ENCODE measurements around the gene CYSRT1. TPM values are rescaled to one million over a fixed set of nuclear protein-coding genes. Genes with fewer than 3 reads are reported as not detected.

The CYSRT1 gene
- total RNA-seq, 1 donor from 2014 or later: 0.81 TPM

- no peak for DNase-seq (ENCODE audit: low spot score)
- ATAC-seq: no peak
These were observed 41.8 kb downstream of the CYSRT1 start for GRCh38 chr9:137266585-137267453.

- no peak for ATAC-seq
- DNase-seq (ENCODE audit: low spot score): no peak
These were observed 43.0 kb downstream of the CYSRT1 start for GRCh38 chr9:137267933-137268355.

GRCh38 chr9:137268538-137269201, 43.7 kb downstream of the CYSRT1 start:
- ATAC-seq (peak; percentile 46), DNase-seq (ENCODE audit: low spot score) (no peak)

GRCh38 chr9:137269231-137269772, 44.3 kb downstream of the CYSRT1 start:
- DNase-seq (ENCODE audit: low spot score) (peak; percentile 61), ATAC-seq (peak; percentile 69)

- ATAC-seq (no peak), DNase-seq (ENCODE audit: low spot score) (no peak)
These were observed 46.1 kb downstream of the CYSRT1 start for GRCh38 chr9:137270929-137271695.

- ATAC-seq: no peak
- no peak for DNase-seq (ENCODE audit: low spot score)
These were observed 46.7 kb downstream of the CYSRT1 start for GRCh38 chr9:137271696-137272076.

- no peak for ATAC-seq
- no peak for DNase-seq (ENCODE audit: low spot score)
These were observed 47.5 kb downstream of the CYSRT1 start for GRCh38 chr9:137272241-137273094.

- no peak for DNase-seq (ENCODE audit: low spot score)
- ATAC-seq: no peak
These were observed 48.1 kb downstream of the CYSRT1 start for GRCh38 chr9:137273095-137273490.

GRCh38 chr9:137273611-137274320, 48.8 kb downstream of the CYSRT1 start:
- ATAC-seq (peak; percentile 5), DNase-seq (ENCODE audit: low spot score) (no peak)

- DNase-seq (ENCODE audit: low spot score): no peak
- no peak for ATAC-seq
These were observed 50.2 kb downstream of the CYSRT1 start for GRCh38 chr9:137275203-137275587.

Other genes starting within 250 kb of the CYSRT1 start
- 5.2 TPM for gene PTGDS, start 247.7 kb upstream of the CYSRT1 start, total RNA-seq
- gene LCNL1, start 242.2 kb upstream of the CYSRT1 start, total RNA-seq: not detected
- 27.3 TPM for gene PAXX, start 232.8 kb upstream of the CYSRT1 start, total RNA-seq
- not detected for gene CLIC3, start 228.6 kb upstream of the CYSRT1 start, total RNA-seq
- gene ABCA2, start 196.9 kb upstream of the CYSRT1 start, total RNA-seq: 61.2 TPM
- gene FUT7, start 193.1 kb upstream of the CYSRT1 start, total RNA-seq: 0.08 TPM
- gene NPDC1, start 179.0 kb upstream of the CYSRT1 start, total RNA-seq: 16.6 TPM
- gene ENTPD2, start 171.1 kb upstream of the CYSRT1 start, total RNA-seq: 1.7 TPM
- 0.15 TPM for gene SAPCD2, start 154.6 kb upstream of the CYSRT1 start, total RNA-seq
- gene UAP1L1, start 147.7 kb upstream of the CYSRT1 start, total RNA-seq: 1.8 TPM
- gene MAN1B1, start 138.2 kb upstream of the CYSRT1 start, total RNA-seq: 27.4 TPM
- 87.0 TPM for gene DPP7, start 110.4 kb upstream of the CYSRT1 start, total RNA-seq
- gene GRIN1, start 86.0 kb upstream of the CYSRT1 start, total RNA-seq: not detected
- gene LRRC26, start 55.1 kb upstream of the CYSRT1 start, total RNA-seq: not detected
- gene TMEM210, start 53.1 kb upstream of the CYSRT1 start, total RNA-seq: not detected
- gene ANAPC2, start 36.6 kb upstream of the CYSRT1 start, total RNA-seq: 35.5 TPM
- 29.4 TPM for gene SSNA1, start 36.5 kb upstream of the CYSRT1 start, total RNA-seq
- gene TPRN, start 24.4 kb upstream of the CYSRT1 start, total RNA-seq: 13.7 TPM
- gene TMEM203, start 19.5 kb upstream of the CYSRT1 start, total RNA-seq: 24.5 TPM
- 10.1 TPM for gene NDOR1, start 19.5 kb upstream of the CYSRT1 start, total RNA-seq
- gene RNF208, start 2.9 kb upstream of the CYSRT1 start, total RNA-seq: 7.3 TPM
- not detected for gene RNF224, start 2.3 kb downstream of the CYSRT1 start, total RNA-seq
- gene SLC34A3, start 5.7 kb downstream of the CYSRT1 start, total RNA-seq: not detected
- gene TUBB4B, start 16.1 kb downstream of the CYSRT1 start, total RNA-seq: 123 TPM
- not detected for gene STPG3, start 26.1 kb downstream of the CYSRT1 start, total RNA-seq
- 22.2 TPM for gene NELFB, start 30.2 kb downstream of the CYSRT1 start, total RNA-seq
- gene TOR4A, start 52.6 kb downstream of the CYSRT1 start, total RNA-seq: 3.6 TPM
- 1.3 TPM for gene NRARP, start 77.1 kb downstream of the CYSRT1 start, total RNA-seq
- 19.3 TPM for gene EXD3, start 198.0 kb downstream of the CYSRT1 start, total RNA-seq
- gene NOXA1, start 198.2 kb downstream of the CYSRT1 start, total RNA-seq: 6.0 TPM
- 9.0 TPM for gene ENTPD8, start 216.2 kb downstream of the CYSRT1 start, total RNA-seq
- 23.0 TPM for gene NSMF, start 234.2 kb downstream of the CYSRT1 start, total RNA-seq

Data from left lobe of liver (tissue), 2 donors.